BLaER1 (cell line): ENCODE data around the gene KIF4B.
"Not testable (repeated sequence)": the region's sequence is repeated elsewhere in the genome, so short reads cannot be mapped to it uniquely, and the experiment has no call there.

Experiments
- H3K27ac ChIP-seq: shearing (Covaris generic); formaldehyde crosslinking; 2 replicates; pipeline ENCODE4 v1.8.1; 2022
- H3K27me3 ChIP-seq: shearing (Covaris generic); formaldehyde crosslinking; 2 replicates; pipeline ENCODE4 v1.8.1; 2022
- H3K36me3 ChIP-seq: shearing (Covaris generic); formaldehyde crosslinking; 2 replicates; pipeline ENCODE4 v1.8.1; 2022
- H3K4me1 ChIP-seq: shearing (Covaris generic); formaldehyde crosslinking; 2 replicates; pipeline ENCODE4 v1.8.1; 2022
- H3K4me2 ChIP-seq: shearing (Covaris generic); formaldehyde crosslinking; 2 replicates; pipeline ENCODE4 v1.8.1; 2022
- H3K4me3 ChIP-seq: shearing (Covaris generic); formaldehyde crosslinking; 2 replicates; pipeline ENCODE4 v1.8.1; 2022
- H3K9ac ChIP-seq: shearing (Covaris generic); formaldehyde crosslinking; 2 replicates; pipeline ENCODE4 v1.8.1; 2022
- H3K9me3 ChIP-seq: shearing (Covaris generic); formaldehyde crosslinking; 2 replicates; pipeline ENCODE4 v1.8.1; 2022
- H4K20me1 ChIP-seq: shearing (Covaris generic); formaldehyde crosslinking; 2 replicates; pipeline ENCODE4 v1.8.1; 2022
- Cebpa-rat ChIP-seq: shearing (Covaris generic); IDR thresholded peaks from 2 replicates; pipeline ENCODE4 v1.8.1; 2022

Gene KIF4B

GRCh38 chr5:155013526-155013925 lies at the start of gene KIF4B:
Gene KIF4B (plus strand): TSS chr5:155013755. CDS start chr5:155013860, 105 bp downstream.
- no peak within 1 kb of the TSS for H3K27ac ChIP-seq

GRCh38 chr5:154966081-154966841 lies 47.3 kb upstream of the KIF4B start:
- Histone ChIP-seq H3K4me1 (no peaks in the 10 kb centered on the region), H3K27me3 (no peaks in the 10 kb centered on the region), H3K9ac (no peak overlapping the region), H3K27ac (no peak overlapping the region), H3K9me3 (no peaks in the 10 kb centered on the region), H4K20me1 (peaks cover 14% of the 10 kb centered on the region), H3K36me3 (peaks cover 73% of the 10 kb centered on the region), H3K4me2 (no peak overlapping the region), H3K4me3 (no peak overlapping the region)
- TF ChIP-seq Cebpa-rat: no peak

More at GRCh38 chr5:155013526-155013925, at the start of gene KIF4B:
- Histone ChIP-seq H3K4me3 (no peak within 1 kb of the TSS), H3K9ac (no peak within 1 kb of the TSS), H4K20me1 (no peaks in the 10 kb centered on the region), H3K4me2 (no peak within 1 kb of the TSS), H3K27me3 (no peaks in the 10 kb centered on the region), H3K4me1 (no peaks in the 10 kb centered on the region), H3K9me3 (no peaks in the 10 kb centered on the region), H3K36me3 (no peaks in the 10 kb centered on the region)
- TF ChIP-seq Cebpa-rat: no peak

- Histone ChIP-seq H3K4me2 (no peak overlapping the region), H4K20me1 (peaks cover 14% of the 10 kb centered on the region), H3K36me3 (peaks cover 66% of the 10 kb centered on the region), H3K27ac (no peak overlapping the region), H3K4me3 (no peak overlapping the region), H3K9ac (no peak overlapping the region), H3K27me3 (no peaks in the 10 kb centered on the region), H3K9me3 (no peaks in the 10 kb centered on the region), H3K4me1 (no peaks in the 10 kb centered on the region)
- no peak for TF ChIP-seq Cebpa-rat
Measured at GRCh38 chr5:154966874-154967273, 46.7 kb upstream of the KIF4B start.

GRCh38 chr5:154967421-154968024 lies 46.0 kb upstream of the KIF4B start:
- no peak overlapping the region for H3K4me2 ChIP-seq

GRCh38 chr5:154968953-154969352 lies 44.6 kb upstream of the KIF4B start:
- no peak for TF ChIP-seq Cebpa-rat
- Histone ChIP-seq H3K36me3 (peaks cover 49% of the 10 kb centered on the region), H4K20me1 (peaks cover 14% of the 10 kb centered on the region), H3K9me3 (no peaks in the 10 kb centered on the region), H3K9ac (no peak overlapping the region), H3K4me1 (no peaks in the 10 kb centered on the region), H3K4me3 (no peak overlapping the region), H3K27ac (no peak overlapping the region), H3K4me2 (no peak overlapping the region), H3K27me3 (no peaks in the 10 kb centered on the region)

More at GRCh38 chr5:154967421-154968024, 46.0 kb upstream of the KIF4B start:
- Histone ChIP-seq H3K27me3 (no peaks in the 10 kb centered on the region), H3K27ac (no peak overlapping the region), H3K9ac (no peak overlapping the region), H3K4me3 (no peak overlapping the region), H4K20me1 (peaks cover 14% of the 10 kb centered on the region), H3K4me1 (no peaks in the 10 kb centered on the region), H3K9me3 (no peaks in the 10 kb centered on the region), H3K36me3 (peaks cover 60% of the 10 kb centered on the region)
- no peak for TF ChIP-seq Cebpa-rat

- no peak overlapping the region for H3K4me2 ChIP-seq
- no peak overlapping the region for H3K9ac ChIP-seq
- TF ChIP-seq Cebpa-rat: no peak
- no peaks in the 10 kb centered on the region for H3K27me3 ChIP-seq
- H3K27ac ChIP-seq: no peak overlapping the region
- H3K9me3 ChIP-seq: peaks cover 4% of the 10 kb centered on the region
- H3K36me3 ChIP-seq: peaks cover 35% of the 10 kb centered on the region
- peaks cover 8% of the 10 kb centered on the region for H4K20me1 ChIP-seq
- H3K4me1 ChIP-seq: no peaks in the 10 kb centered on the region
- no peak overlapping the region for H3K4me3 ChIP-seq
Measured at GRCh38 chr5:154970759-154971158, 42.8 kb upstream of the KIF4B start.

- H3K36me3 ChIP-seq: peaks cover 31% of the 10 kb centered on the region
- no peak for TF ChIP-seq Cebpa-rat
- H3K9me3 ChIP-seq: peaks cover 11% of the 10 kb centered on the region
- H3K4me2 ChIP-seq: no peak overlapping the region
- H3K4me1 ChIP-seq: no peaks in the 10 kb centered on the region
- H3K9ac ChIP-seq: no peak overlapping the region
- peaks cover under 1% of the 10 kb centered on the region; the same call in 1 of the 2 replicates for H4K20me1 ChIP-seq
- H3K27ac ChIP-seq: no peak overlapping the region
- H3K27me3 ChIP-seq: no peaks in the 10 kb centered on the region
- H3K4me3 ChIP-seq: no peak overlapping the region
Measured at GRCh38 chr5:154971501-154971900, 42.1 kb upstream of the KIF4B start.

- no peaks in the 10 kb centered on the region for H3K4me1 ChIP-seq
- no peaks in the 10 kb centered on the region for H3K27me3 ChIP-seq
- H3K9me3 ChIP-seq: peaks cover 11% of the 10 kb centered on the region
- peaks cover 23% of the 10 kb centered on the region for H3K36me3 ChIP-seq
- no peak overlapping the region for H3K9ac ChIP-seq
- no peak overlapping the region for H3K27ac ChIP-seq
- H3K4me3 ChIP-seq: no peak overlapping the region
- TF ChIP-seq Cebpa-rat: no peak
- no peaks in the 10 kb centered on the region for H4K20me1 ChIP-seq
- H3K4me2 ChIP-seq: no peak overlapping the region
Measured at GRCh38 chr5:154972476-154973080, 41.0 kb upstream of the KIF4B start.

- H3K9me3 ChIP-seq: peaks cover 11% of the 10 kb centered on the region
- H4K20me1 ChIP-seq, H3K4me3 ChIP-seq, H3K4me2 ChIP-seq, H3K27me3 ChIP-seq, H3K9ac ChIP-seq, H3K27ac ChIP-seq, H3K4me1 ChIP-seq, H3K36me3 ChIP-seq: not testable (repeated sequence)
Measured at GRCh38 chr5:154976082-154976481, 37.5 kb upstream of the KIF4B start.

GRCh38 chr5:154977409-154977808 lies 36.1 kb upstream of the KIF4B start:
- TF ChIP-seq Cebpa-rat: no peak
- Histone ChIP-seq H3K9me3 (peaks cover 11% of the 10 kb centered on the region), H3K4me1 (no peaks in the 10 kb centered on the region), H3K4me3 (no peak overlapping the region), H3K4me2 (no peak overlapping the region), H3K27ac (no peak overlapping the region), H3K36me3 (peaks cover 7% of the 10 kb centered on the region; the same call in 1 of the 2 replicates), H3K9ac (no peak overlapping the region), H4K20me1 (no peaks in the 10 kb centered on the region), H3K27me3 (no peaks in the 10 kb centered on the region)

GRCh38 chr5:154978294-154978693 lies 35.3 kb upstream of the KIF4B start:
- not testable (repeated sequence) for H4K20me1 ChIP-seq, H3K27ac ChIP-seq, H3K27me3 ChIP-seq, H3K9ac ChIP-seq, H3K4me3 ChIP-seq, H3K4me1 ChIP-seq, H3K4me2 ChIP-seq, H3K36me3 ChIP-seq
- H3K9me3 ChIP-seq: peaks cover 11% of the 10 kb centered on the region
